HepG2 (cell line): ENCODE data around the gene FAM89B. TPM values are rescaled to one million over a fixed set of nuclear protein-coding genes. Genes with fewer than 3 reads are reported as not detected.
A peak's percentile ranks its signal among the peaks of the same experiment; 100 is the strongest.

Experiments used
- CCDC6 ChIP-seq: sonication (generic); formaldehyde crosslinking; IDR thresholded peaks from 2 replicates; pipeline ENCODE4 v1.8.1; 2022; ENCODE audit warnings: mild to moderate bottlenecking, missing genetic modification reagents, moderate library complexity
- ETV5 ChIP-seq: IDR thresholded peaks from 2 replicates; pipeline ENCODE4 v1.6.1; 2018; ENCODE audit warnings: missing biosample characterization, missing genetic modification reagents, inconsistent platforms, borderline replicate concordance
- FOSL1 ChIP-seq: sonication (generic); formaldehyde crosslinking; IDR thresholded peaks from 2 replicates; pipeline ENCODE4 v1.9.0; 2021; ENCODE audit warnings: missing genetic modification reagents, borderline replicate concordance
- FOXC1 ChIP-seq: sonication (generic); formaldehyde crosslinking; IDR thresholded peaks from 2 replicates; pipeline ENCODE4 v1.8.0; 2022; ENCODE audit warnings: mild to moderate bottlenecking, missing genetic modification reagents, borderline replicate concordance
- HNF1B ChIP-seq: sonication (generic); formaldehyde crosslinking; IDR thresholded peaks from 2 replicates; pipeline ENCODE4 v1.5.1; 2020; ENCODE audit warnings: mild to moderate bottlenecking, moderate library complexity, missing genetic modification reagents
- IKZF5 ChIP-seq: IDR thresholded peaks from 2 replicates; pipeline ENCODE4 v1.6.1; 2018; ENCODE audit warnings: missing genetic modification reagents, mild to moderate bottlenecking, missing compliant biosample characterization
- MYNN ChIP-seq: sonication (generic); formaldehyde crosslinking; IDR thresholded peaks from 2 replicates; pipeline ENCODE4 v1.4.0; 2020; ENCODE audit warnings: mild to moderate bottlenecking, low read depth, missing genetic modification reagents
- NCOR1 ChIP-seq: fragments of 200-600 bp; sonication (generic); IDR thresholded peaks from 2 replicates; pipeline ENCODE4 v1.7.0; 2017; ENCODE audit warnings: antibody characterized with exemption, low read length, borderline replicate concordance
- NFIC ChIP-seq: IDR thresholded peaks from 2 replicates; pipeline ENCODE4 v1.6.1; 2012; ENCODE audit warnings: mild to moderate bottlenecking, low read length, inconsistent platforms
- RXRA ChIP-seq: sonication (generic); formaldehyde crosslinking; IDR thresholded peaks from 2 replicates; pipeline ENCODE4 v1.5.1; 2020; ENCODE audit warnings: missing genetic modification reagents
- TBX3 ChIP-seq: fragments of 450-650 bp; IDR thresholded peaks from 2 replicates; pipeline ENCODE4 v1.6.1; 2017; ENCODE audit warnings: antibody characterized with exemption, mild to moderate bottlenecking, inconsistent platforms, borderline replicate concordance
- TFAP4 ChIP-seq: sonication (generic); IDR thresholded peaks from 2 replicates; pipeline ENCODE4 v1.6.1; 2016; ENCODE audit warnings: low read depth, borderline replicate concordance
- THAP7 ChIP-seq: sonication (generic); formaldehyde crosslinking; IDR thresholded peaks from 2 replicates; pipeline ENCODE4 v1.8.1; 2023; ENCODE audit warnings: mild to moderate bottlenecking, missing genetic modification reagents
- ZBTB25 ChIP-seq: IDR thresholded peaks from 2 replicates; pipeline ENCODE4 v1.6.1; 2018; ENCODE audit warnings: missing genetic modification reagents
- ZBTB7A ChIP-seq: sonication (generic); formaldehyde crosslinking; IDR thresholded peaks from 2 replicates; pipeline ENCODE4 v1.8.0; 2022; ENCODE audit warnings: mild to moderate bottlenecking, missing genetic modification reagents
- ZIK1 ChIP-seq: sonication (generic); formaldehyde crosslinking; IDR thresholded peaks from 2 replicates; pipeline ENCODE4 v1.5.0; 2020; ENCODE audit warnings: mild to moderate bottlenecking, low read depth, missing genetic modification reagents, borderline replicate concordance
- ZNF337 ChIP-seq: sonication (generic); formaldehyde crosslinking; IDR thresholded peaks from 2 replicates; pipeline ENCODE4 v1.5.1; 2020; ENCODE audit warnings: missing genetic modification reagents, low read depth, mild to moderate bottlenecking, borderline replicate concordance
- ZNF484 ChIP-seq: sonication (generic); formaldehyde crosslinking; IDR thresholded peaks from 2 replicates; pipeline ENCODE4 v1.5.1; 2020; ENCODE audit warnings: mild to moderate bottlenecking, low read depth, missing genetic modification reagents, borderline replicate concordance
- ZNF615 ChIP-seq: sonication (generic); formaldehyde crosslinking; IDR thresholded peaks from 2 replicates; pipeline ENCODE4 v1.5.0; 2020; ENCODE audit warnings: mild to moderate bottlenecking, missing genetic modification reagents, borderline replicate concordance
- ZNF710 ChIP-seq: sonication (generic); formaldehyde crosslinking; IDR thresholded peaks from 2 replicates; pipeline ENCODE4 v1.5.0; 2020; ENCODE audit warnings: mild to moderate bottlenecking, missing genetic modification reagents, borderline replicate concordance
- ZNF747 ChIP-seq: sonication (generic); formaldehyde crosslinking; IDR thresholded peaks from 2 replicates; pipeline ENCODE4 v1.8.1; 2023; ENCODE audit warnings: missing genetic modification reagents, mild to moderate bottlenecking, borderline replicate concordance
- ZNF776 ChIP-seq: sonication (generic); formaldehyde crosslinking; IDR thresholded peaks from 2 replicates; pipeline ENCODE4 v1.4.0; 2020; ENCODE audit warnings: mild to moderate bottlenecking, missing genetic modification reagents
- ZNF839 ChIP-seq: sonication (generic); formaldehyde crosslinking; IDR thresholded peaks from 2 replicates; pipeline ENCODE4 v1.4.0; 2020; ENCODE audit warnings: missing genetic modification reagents, mild to moderate bottlenecking, borderline replicate concordance
- polyA plus RNA-seq, 8 experiments: library from polyadenylated mRNA; depleted of rRNA in 3 of 8; stranded (reverse) in 7 of 8; unstranded in 1 of 8; fragments of >200 nt; fragmentation: Illumina TruSeq in 4 of 8; extraction: Trizol in 4 of 8; gene quantifications; 2 replicates each; pipeline versions ENCODE4 v1.2.1 to v1.2.3, GENCODE V29; 2011 to 2016; ENCODE audit warnings: low read depth in 4 of 8, missing spikeins in 1 of 8, mixed read lengths in 1 of 8; ENCODE audit not compliant: insufficient read depth in 1 of 8
- total RNA-seq, 5 experiments: library from RNA; depleted of rRNA; stranded (reverse); fragments of >200 nt; fragmentation: Illumina TruSeq; extraction: Trizol; gene quantifications; 2 replicates each; pipeline ENCODE4 v1.2.3, GENCODE V29; 2016; ENCODE audit warnings: low read depth in 1 of 5

Gene FAM89B
- total and polyA plus RNA-seq, 2 of the 13 experiments (the other 11 are each of a cell fraction or from before 2014, with no cell fraction given): 5.7 to 8.0 TPM

- TF ChIP-seq IKZF5 (CRISPR knock-in tag) (no peak), RXRA (CRISPR knock-in tag) (peak; percentile 68), ZNF747 (CRISPR knock-in tag) (no peak), FOXC1 (CRISPR knock-in tag) (no peak), ZBTB25 (CRISPR knock-in tag) (no peak; the same call in 1 of the 2 replicates), ETV5 (CRISPR knock-in tag) (peak; percentile 69; the same call in 1 of the 2 replicates), THAP7 (no peak), ZNF710 (no peak), FOSL1 (CRISPR knock-in tag) (no peak), ZNF839 (CRISPR knock-in tag) (no peak), TFAP4 (no peak), MYNN (CRISPR knock-in tag) (no peak), ZNF776 (no peak), ZNF337 (CRISPR knock-in tag) (no peak), ZNF484 (CRISPR knock-in tag) (no peak), ZIK1 (CRISPR knock-in tag) (no peak), ZBTB7A (no peak), HNF1B (CRISPR knock-in tag) (no peak), ZNF615 (no peak), NCOR1 (peak; percentile 77; the same call in 1 of the 2 replicates), TBX3 (no peak), CCDC6 (CRISPR knock-in tag) (0 out of 2 replicates have a peak, but pooled peaks have one; percentile 40), NFIC (no peak)
Measured at GRCh38 chr11:65616575-65617001, 44.2 kb downstream of the FAM89B start (continued).
